NCI-H2171 treated with DMSO at 0.1 percent for 48 hours (cell line): Measurements from ENCODE around the gene GOT2.
"Not testable (repeated sequence)": the region's sequence is repeated elsewhere in the genome, so short reads cannot be mapped to it uniquely, and the experiment has no call there.

Experiments used
- DNase-seq: peaks from one replicate; lab custom pipeline; 2025; lab: John Stamatoyannopoulos, UW

The GOT2 gene

DNA sequence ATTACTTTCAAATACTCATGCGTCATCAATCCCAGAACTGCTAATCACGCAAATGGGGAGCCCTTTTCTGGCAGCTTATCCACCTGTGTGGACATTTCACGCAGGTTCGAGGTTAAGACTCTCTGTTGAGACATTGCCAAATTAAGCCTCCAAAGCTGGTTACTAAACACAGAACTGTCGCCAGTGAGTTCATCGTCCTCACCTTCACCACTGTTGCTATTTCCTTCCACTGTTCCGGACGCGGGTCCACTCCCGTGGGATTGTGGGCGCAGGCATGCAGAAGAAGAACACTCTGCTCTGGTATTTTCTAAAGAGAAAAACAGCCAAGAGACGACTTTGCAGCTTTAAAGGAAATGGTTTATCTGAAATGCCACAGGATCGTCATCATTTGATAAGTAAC lies 16.1 kb downstream of the GOT2 start:
- DNase-seq = no peak

DNA sequence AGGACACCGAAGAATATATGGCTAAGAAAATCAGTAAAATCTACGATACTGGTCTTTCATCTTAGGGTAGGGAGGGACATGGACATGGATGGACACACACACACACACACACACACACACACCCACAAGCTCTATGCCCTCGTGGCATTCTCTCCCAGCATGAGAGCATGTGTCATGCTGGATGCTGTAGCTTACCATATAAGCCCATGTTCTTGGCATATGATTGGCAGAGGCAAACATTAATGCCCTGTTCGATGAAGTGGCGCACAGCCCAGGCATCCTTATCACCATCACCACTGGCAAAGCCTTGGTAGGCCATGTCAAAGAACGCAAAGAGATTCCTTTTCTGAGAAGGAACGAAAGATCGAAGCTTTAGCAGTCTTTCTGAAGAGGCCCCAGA lies 17.6 kb downstream of the GOT2 start:
- no peak for DNase-seq

DNA sequence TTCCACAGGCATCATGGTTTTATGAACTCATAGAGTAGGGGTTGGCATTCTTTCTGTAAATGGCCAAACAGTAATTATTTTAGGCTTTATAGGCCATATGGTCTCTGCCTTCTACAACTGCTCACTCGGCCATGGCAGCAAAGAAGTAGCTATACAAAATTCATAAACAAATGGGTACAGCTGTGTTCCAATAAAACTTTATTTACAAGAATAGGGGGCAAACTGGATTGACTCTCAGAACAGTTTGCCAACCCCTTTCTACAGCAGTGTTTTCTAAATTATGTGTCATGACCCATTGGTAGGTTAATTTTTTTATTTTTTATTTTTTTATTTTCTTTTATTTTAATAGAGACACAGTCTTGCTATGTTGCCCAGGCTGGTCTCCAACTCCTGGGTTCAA lies 20.4 kb downstream of the GOT2 start:
- DNase-seq = no peak

DNA sequence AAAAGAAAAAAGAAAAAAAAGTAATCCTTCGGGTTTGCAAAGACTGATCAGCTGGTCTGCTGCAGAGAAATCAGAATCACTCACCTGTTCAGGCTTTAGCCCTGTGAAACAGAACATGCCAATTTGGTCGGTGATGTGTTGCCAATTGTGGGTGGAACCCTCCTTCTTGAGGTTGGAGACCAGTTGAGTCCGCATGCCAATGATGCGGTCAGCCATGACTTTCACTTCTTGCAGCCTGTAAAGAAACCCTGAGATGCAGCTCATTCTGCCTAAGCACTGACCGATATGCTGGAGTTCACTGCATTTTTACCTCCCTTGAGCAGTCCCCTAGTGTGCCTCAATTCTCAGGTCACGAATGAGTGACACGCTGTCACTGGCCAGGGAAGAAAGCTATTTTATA lies 24.8 kb downstream of the GOT2 start:
- DNase-seq = no peak

DNA sequence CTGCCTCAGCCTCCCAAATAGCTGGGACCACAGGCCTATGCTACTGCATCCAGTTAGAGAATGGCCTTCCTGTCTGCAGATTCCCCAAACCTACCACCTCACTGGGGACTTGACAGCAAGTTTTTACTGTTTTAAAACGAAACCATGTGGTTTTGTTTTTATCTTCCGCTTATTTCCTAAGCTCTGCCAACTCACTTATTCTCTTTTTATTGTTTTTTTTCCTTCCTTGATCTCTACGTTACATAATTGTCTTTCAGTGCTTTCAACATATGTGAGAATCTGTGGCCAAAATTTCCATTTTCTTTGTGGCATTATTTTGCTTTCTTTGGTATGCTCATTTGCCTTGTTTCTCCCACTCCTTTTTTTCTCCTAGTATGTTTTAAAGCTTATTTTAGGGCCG lies 35.0 kb downstream of the GOT2 start:
- DNase-seq = no peak

DNA sequence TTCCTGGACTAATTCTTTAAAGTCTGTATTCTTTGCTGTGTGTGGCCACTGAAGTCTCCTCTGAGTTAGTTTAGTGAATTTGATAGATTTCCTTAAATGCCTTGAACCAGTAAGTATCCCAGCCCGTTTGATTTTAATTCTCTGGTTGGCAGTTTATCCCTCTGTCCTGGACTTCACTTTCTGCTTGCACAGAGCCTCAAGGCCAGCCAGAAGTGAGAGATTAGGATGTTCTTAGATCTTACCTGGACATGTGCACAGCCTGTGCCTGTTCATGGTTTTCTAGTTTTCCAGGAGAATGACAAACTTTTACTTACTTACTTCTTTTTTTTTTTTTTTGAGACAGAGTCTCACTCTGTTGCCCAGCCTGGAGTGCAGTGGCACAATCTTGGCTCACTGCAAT lies 38.7 kb downstream of the GOT2 start:
- DNase-seq = no peak

DNA sequence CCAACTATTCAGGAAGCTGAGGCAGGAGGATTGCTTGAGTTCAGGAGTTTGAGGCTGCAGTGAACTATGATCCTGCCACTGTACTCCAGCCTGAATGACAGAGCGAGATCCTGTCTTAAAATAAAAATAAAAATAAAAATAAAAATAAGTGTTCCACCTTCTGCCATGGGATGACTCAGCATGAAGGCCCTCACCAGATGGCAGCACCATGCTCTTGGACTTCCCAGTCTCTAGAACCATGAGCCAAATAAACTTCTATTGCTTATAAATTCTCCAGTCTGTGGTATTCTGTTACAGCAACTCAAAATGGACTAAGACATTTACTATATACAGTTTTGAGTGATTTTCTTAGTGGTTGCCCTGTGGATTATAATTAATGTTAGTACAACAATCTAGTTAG lies 41.7 kb downstream of the GOT2 start:
- no peak for DNase-seq

DNA sequence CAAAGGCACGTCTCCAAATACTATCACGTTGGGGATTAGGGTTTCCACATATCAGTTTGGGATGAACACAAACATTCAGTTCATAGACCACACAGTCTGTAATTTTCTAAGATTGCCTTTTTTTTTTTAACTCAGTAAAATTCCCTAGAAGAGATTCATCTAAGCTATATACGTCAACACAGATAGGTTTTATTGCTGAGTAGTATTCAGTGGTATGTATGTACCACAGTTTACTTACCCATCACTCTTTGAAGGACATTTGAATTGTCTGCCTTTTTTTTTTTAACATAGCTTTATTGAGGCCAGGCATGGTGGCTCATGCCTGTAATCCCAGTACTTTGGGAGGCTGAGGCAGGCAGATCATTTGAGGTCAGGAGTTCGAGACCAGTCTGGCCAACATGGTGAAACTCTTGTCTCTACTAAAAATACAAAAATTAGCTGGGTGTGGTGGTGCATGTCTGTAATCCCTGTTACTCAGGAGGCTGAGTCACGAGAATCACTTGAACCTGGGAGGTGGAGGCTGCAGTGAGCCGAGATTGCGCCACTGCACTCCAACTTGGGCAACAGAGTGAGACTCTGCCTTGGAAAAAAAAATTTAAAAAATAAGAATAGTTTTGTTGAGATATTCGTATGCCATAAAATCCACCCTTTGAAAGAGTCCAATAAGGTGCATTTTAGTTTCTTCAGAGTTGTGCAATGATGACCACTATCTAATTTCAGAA lies 47.0 kb downstream of the GOT2 start:
- DNase-seq = not testable (repeated sequence)

DNA sequence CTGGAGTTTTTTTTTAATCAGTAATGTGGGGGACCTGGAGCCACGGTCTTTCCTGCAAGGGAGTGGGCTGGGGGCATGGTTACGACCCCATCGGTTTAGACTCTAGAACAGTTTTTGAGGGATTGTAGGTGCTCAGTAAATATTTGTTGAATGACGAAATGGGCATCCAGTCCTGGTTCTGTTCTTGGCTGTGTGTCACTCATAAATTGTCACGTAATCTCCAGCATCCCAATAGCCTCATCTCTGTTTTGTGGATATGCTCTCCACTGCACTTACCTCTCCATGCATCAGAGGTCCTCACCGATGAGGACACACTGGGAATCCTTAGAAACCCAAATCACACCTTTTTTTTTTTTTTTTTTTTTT lies 49.0 kb downstream of the GOT2 start:
- no peak for DNase-seq

DNA sequence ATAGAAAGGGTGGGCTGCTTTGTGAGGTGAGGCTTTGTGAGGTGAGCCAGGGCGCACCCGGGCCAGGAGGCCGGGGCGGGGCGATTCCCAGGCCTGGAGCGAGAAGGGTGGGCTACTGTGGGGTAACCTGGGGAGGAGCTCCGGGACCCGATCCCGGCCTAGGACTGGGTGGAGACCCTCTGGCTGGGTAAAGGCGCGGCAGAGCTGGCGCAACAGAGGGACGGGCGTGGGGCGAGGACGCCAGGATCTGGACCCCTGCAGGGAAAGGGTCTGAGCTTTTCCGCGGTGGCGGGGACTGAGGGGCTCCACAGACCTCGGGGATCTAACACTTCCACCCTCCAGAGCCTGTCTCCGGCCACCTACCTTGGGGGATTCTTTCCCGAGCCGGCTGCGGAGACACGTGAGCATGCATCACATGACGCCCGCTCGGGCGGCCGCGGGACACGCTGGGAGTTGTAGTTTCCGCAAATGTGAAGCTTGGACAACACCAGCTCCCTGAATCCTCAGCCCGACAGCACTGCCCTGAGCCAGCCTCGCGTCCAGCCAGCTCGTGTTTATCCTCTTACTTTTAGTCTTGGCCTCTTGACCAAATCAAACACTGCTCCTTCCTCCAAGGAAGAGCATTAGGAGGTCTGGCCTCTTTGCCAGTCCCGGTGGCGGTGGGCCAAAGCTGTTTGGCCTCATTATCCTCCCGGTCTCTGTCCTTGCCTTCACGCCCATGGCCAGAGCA lies 49.6 kb downstream of the GOT2 start, which contains the start of gene SLC38A7:
Gene SLC38A7, minus strand, starts transcription at position 417 of the 730 bp plus-strand sequence. CDS start 4,644 bp downstream, outside the sequence.
- peak; percentile 64 for DNase-seq

DNA sequence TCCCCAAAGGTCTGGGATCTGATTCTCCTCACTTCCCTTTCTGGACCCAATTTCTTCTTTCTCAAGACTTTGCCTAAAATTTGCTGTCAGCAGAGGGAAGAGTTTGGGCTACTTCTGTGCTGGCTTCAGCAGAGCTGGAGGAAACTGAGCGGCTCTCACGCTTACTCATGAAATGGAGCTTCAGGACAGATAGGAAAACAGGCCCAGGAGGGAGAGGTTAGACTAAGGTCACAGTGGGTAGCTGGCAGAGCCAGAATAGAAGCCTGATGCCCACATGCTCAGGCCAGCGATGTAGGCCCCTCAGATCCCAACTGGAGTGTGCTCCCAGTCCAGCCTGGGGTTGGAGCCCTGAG lies 50.1 kb downstream of the GOT2 start:
- DNase-seq = no peak

DNA sequence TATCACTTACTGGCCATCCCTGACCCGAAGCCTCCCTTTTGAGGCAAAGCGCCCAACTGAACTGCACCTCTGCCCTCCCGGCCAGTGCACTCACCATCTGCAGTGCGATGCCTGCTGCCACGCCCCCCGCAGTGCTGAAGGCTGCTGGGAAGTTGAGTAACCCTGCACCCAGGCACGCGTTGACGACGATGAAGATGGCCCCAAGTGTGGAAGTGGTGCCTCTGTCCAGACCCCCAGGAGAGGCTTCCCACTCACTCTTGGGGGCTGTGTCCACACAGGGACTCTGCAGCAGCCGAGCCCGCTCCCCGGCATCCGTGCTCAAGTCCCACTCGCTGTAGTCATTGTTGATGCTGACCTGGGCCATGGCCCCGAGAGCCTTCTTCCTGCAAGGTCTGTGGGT lies 54.4 kb downstream of the GOT2 start:
- no peak for DNase-seq

DNA sequence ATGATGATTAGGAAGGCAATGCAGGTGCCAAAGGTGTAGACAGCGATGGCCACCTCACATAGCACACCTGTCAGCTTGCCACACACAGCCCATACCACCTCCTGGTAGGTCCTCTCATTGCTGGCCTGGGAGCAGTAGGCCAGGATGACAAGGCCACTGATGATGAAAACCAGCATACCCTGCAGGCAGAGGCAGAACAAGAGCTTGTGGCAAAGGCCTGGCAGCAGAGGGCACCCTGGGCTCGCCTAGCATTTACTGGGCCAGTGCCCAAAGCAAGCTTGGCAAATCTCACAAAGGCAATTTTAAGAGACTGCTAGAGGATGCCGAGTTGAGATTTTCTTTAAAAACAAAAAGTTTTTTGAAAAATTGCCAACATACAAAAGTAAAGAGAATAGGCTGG lies 55.4 kb downstream of the GOT2 start:
- DNase-seq = no peak

DNA sequence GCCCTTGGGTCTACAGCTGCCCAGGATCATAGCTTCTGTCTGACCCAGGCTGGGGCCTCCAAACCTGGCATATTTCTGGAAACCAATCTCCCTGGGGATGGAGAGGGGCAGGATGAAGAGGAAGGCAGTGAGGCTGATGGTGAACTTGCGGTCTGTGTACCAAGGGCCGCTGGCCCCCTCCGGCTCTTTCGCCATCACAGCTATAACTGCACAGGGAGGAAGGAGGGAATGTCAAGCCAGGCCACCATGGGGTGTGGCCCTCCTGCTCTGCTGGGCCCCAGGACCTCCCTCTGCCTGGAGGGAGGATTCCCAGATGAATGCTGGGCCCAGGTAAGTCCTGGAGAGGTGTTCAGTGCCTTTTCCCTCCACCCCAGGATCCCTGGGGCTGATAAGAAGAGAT lies 55.8 kb downstream of the GOT2 start:
- DNase-seq = no peak

DNA sequence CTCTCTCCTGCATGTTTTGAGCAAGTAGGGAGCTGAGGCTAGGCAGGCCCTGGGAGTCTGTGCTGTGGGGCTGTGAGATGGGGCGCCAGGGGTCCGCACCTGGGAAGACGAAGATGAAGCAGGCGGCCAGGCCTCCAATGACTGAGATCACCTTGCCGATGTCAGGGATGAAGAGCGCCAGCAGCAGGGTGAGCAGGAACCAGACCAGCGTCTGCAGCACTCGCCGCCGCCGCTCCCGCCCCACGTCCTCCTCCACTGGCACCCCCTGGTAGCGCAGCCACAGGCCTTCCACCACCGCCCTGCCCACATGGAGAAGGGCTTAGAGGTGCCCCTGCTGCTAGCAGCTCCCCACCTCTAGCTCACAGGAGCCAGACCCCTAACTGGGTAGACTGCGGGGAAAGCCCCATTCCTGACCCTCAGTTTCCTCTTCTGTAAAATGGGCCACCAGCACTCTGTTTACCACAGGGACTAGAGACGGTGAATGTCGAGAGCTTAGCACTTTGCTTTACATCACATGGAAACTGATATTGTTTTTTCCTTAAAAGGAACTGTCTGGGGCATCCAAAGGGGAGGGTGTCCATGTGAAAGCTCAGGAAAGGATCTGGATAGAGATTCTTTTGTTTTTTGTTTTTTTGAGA lies 63.1 kb downstream of the GOT2 start:
- DNase-seq = no peak

DNA sequence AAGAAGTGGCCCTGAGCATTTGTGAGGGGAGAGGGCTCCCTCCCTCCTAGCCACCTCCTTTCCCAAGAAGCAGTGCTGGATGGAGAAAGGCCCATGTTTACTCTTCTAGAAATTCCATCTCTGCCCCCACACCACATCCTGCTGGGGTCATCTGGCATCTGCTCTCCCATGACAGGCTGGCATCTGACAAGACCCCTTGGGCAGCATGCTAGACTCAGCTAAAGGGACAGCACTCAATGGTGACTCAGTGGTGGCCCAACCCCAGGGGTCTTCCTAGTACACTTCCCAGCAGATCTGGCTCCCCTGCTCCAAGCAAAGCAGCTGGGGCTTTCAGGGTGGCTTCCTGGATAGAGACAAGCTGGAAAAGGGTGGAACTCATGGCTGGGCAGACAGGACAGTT lies 63.9 kb downstream of the GOT2 start:
- no peak for DNase-seq

DNA sequence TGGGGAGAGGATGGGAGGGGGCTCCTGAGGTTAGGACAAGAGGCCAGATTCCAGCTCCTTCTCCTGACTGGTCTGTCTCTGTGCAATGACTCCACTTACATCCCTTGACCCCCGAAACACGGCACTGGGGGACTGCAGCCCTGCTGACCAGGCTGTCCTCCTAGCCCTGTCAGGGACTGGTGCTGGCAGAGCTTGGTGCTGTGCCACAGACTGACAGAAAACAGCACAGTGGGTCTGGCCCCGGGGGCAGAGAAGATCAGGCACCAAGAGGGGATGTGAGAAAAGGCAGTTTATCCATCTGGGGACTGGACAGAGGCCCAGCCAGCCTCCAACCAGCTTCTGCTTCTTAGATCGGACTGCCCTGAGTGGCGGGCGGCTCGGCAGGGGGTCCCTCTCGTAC lies 68.9 kb downstream of the GOT2 start:
- no peak for DNase-seq

DNA sequence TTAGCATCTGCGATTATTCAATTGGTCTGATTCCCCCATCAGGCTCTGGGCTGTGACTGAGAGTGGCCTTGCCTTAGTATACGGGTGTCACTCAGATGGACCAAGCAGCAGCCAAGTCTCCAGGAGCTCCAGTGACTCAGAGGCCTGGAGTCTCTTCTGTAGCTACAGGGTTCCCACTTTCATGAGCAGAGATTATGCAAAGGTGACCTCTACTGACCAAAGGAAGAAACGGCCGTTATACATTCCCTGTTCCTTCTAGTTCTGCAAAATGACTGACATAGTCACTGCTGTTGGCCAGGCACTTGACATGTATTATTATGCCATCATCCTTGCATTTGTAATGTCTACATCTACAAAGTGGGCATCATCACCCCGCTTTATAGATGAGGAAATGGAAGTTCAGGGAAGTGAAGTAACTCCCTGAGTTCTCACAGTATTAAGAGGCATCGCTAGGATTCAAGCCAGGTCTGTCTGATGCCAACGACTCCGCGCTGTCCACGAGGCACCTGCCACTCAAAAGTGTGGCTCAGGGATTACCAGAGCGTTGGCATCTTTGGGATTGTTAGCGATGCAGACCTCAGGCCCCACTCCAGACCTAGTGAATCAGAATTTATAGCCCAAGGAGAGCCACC lies 72.8 kb downstream of the GOT2 start:
- DNase-seq = peak; percentile 54

DNA sequence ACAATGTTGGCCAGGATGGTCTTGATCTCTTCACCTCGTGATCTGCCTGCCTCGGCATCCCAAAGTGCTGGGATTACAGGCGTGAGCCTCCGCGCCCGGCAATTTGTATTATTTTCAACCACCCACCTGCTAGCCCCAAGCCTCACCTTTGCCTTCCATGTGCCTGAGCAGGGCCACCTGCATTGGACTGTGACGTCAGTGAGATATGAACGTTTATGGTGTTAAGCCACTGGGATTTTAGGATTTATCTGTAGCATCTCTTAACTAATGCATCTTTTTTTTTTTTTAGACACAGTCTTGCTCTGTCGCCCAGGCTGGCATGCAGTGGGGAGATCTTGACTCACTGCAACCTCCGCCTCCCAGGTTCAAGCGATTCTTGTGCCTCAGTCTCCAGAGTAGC lies 74.2 kb downstream of the GOT2 start:
- DNase-seq = not testable (repeated sequence)

DNA sequence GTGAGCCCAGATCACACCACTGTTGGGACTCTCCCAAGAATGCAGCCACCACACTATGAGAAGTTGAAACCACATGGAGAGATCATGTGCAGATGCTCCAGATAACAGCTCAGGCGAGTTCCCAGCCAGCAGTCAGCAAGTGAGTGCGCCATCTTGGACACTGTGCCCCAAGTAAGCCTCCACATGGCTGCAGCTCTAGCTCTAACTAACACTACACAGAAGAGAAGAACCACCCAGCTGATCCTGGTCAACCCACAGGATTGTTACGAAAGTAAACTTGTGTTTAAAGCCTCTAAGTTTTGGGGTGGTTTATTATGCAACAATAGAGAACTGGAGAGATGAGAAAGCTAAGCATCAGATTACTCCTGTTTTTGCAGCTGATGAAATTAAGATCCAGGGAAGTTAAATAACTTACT lies 75.3 kb downstream of the GOT2 start:
- DNase-seq = no peak
